Panc1 (cell line): ENCODE measurements around the gene GABRG3. TPM values are rescaled to one million over a fixed set of nuclear protein-coding genes. Genes with fewer than 3 reads are reported as not detected.

Experiments used
- ATAC-seq: fragments of 200-7000 bp; cut with Tn5 transposase; 2 replicates; pipeline ENCODE4 v1.9.1; 2020; ENCODE audit warnings: mild to moderate bottlenecking, moderate library complexity
- BruUV-seq: library from RNA; stranded (reverse); fragments of 400-500 nt; replicated peaks from 2 replicates; lab custom pipeline; 2021; lab: Mats Ljungman, UMichigan
- CTCF ChIA-PET: fragments of 300-600 bp; sonication (Branson Sonifier 250); formaldehyde crosslinking; loops from one replicate; lab custom pipeline; 2022; ENCODE audit warnings: antibody characterized with exemption; lab: Charles Lee
- POLR2A ChIA-PET: fragments of 300-600 bp; sonication (Branson Sonifier 250); formaldehyde crosslinking; loops from one replicate; lab custom pipeline; 2022; ENCODE audit warnings: antibody characterized with exemption; lab: Charles Lee
- DNase-seq: peaks from one replicate; pipeline ENCODE4 v3.0.0-alpha.2; 2010; ENCODE audit warnings: low read depth, low spot score
- H3K27ac ChIP-seq: 2 replicates; pipeline ENCODE4 v1.5.1; 2011; ENCODE audit warnings: mild to moderate bottlenecking, low read length, inconsistent platforms
- H3K27me3 ChIP-seq: fragments of 200-500 bp; sonication (Bioruptor generic); 2 replicates; pipeline ENCODE4 v1.6.0; 2014; ENCODE audit warnings: low read length, inconsistent platforms; ENCODE audit not compliant: control insufficient read depth, insufficient read depth
- H3K36me3 ChIP-seq: fragments of 200-500 bp; sonication (Bioruptor generic); 2 replicates; pipeline ENCODE4 v1.5.1; 2014; ENCODE audit warnings: inconsistent platforms, mild to moderate bottlenecking, low read length, moderate library complexity; ENCODE audit not compliant: control insufficient read depth, insufficient read depth
- H3K4me1 ChIP-seq: 2 replicates; pipeline ENCODE4 v1.5.1; 2011; ENCODE audit warnings: inconsistent platforms, mild to moderate bottlenecking, low read length, moderate library complexity; ENCODE audit not compliant: control insufficient read depth, insufficient read depth
- H3K4me3 ChIP-seq, 2 experiments: 2 replicates each; pipeline ENCODE4 v1.5.1; 2011 to 2012; ENCODE audit warnings: low read depth in 2 of 2, low read length in 2 of 2, mild to moderate bottlenecking in 2 of 2, inconsistent platforms in 1 of 2, moderate library complexity in 1 of 2
- H3K9me3 ChIP-seq: fragments of 200-500 bp; sonication (Bioruptor generic); 2 replicates; pipeline ENCODE4 v1.5.1; 2014; ENCODE audit warnings: low read depth, mild to moderate bottlenecking, inconsistent platforms, low read length, moderate library complexity; ENCODE audit not compliant: control insufficient read depth, insufficient read depth
- CTCF ChIP-seq: fragments of 450-650 bp; IDR thresholded peaks from 2 replicates; pipeline ENCODE4 v1.5.1; 2017; ENCODE audit warnings: mild to moderate bottlenecking
- POLR2AphosphoS5 ChIP-seq: IDR thresholded peaks from 2 replicates; pipeline ENCODE4 v1.6.1; 2012; ENCODE audit warnings: mild to moderate bottlenecking, low read depth, low read length, moderate library complexity
- REST ChIP-seq, 2 experiments: IDR thresholded peaks; 2 replicates each; pipeline ENCODE4 v1.6.1; 2011 to 2012; ENCODE audit warnings: low read depth in 2 of 2, control low read depth in 1 of 2, low read length in 1 of 2, mild to moderate bottlenecking in 1 of 2, moderate library complexity in 1 of 2; ENCODE audit not compliant: insufficient read depth in 1 of 2
- SIN3A ChIP-seq: IDR thresholded peaks from 2 replicates; pipeline ENCODE4 v1.6.1; 2012; ENCODE audit warnings: low read depth, mild to moderate bottlenecking, low read length, moderate library complexity, borderline replicate concordance; ENCODE audit not compliant: insufficient read depth
- TCF7L2 ChIP-seq: IDR thresholded peaks from 2 replicates; pipeline ENCODE4 v1.6.1; 2011; ENCODE audit warnings: mild to moderate bottlenecking, low read depth, low read length, inconsistent platforms
- in situ Hi-C: cut with HindIII; loops from 2 replicates; pipeline ENCODE4 v1.10.0; 2016; ENCODE audit warnings: low sequenced_read_pairs, low pct_unique_long_range_greater_than_20kb
- intact Hi-C: fragments of 100-400 bp; cut with micrococcal nuclease; formaldehyde crosslinking; loops from one replicate; pipeline ENCODE4 v1.10.0; 2022; ENCODE audit not compliant: unreplicated experiment
- total RNA-seq: library from RNA; stranded (reverse); gene quantifications from one replicate; pipeline ENCODE4 v1.2.1, GENCODE V29; 2021; ENCODE audit not compliant: unreplicated experiment

GABRG3 gene
- total RNA-seq, 1 experiment from 2014 or later = not detected

GRCh38 chr15:27336676-27337075 lies 365.7 kb downstream of the GABRG3 start:
- ATAC-seq (no peak), DNase-seq (no peak)
- H3K4me3 ChIP-seq = no peak overlapping the region
- TF ChIP-seq TCF7L2 (no peak), CTCF (no peak), POLR2AphosphoS5 (no peak)
- intact Hi-C loops (no loop called here), in situ Hi-C loops (no loop called here)
- POLR2A ChIA-PET = no interaction called here
- H3K4me1 ChIP-seq = no peaks in the 10 kb centered on the region
- no peaks in the 10 kb centered on the region for H3K27me3 ChIP-seq
- no TSS peak for BruUV-seq
- H3K27ac ChIP-seq = no peak overlapping the region
- H3K9me3 ChIP-seq = 0 out of 2 replicates have a peak, but pooled peaks cover 2% of the 10 kb centered on the region
- no peaks in the 10 kb centered on the region for H3K36me3 ChIP-seq
- CTCF ChIA-PET = no interaction called here

- no peak overlapping the region for H3K27ac ChIP-seq
- 0 out of 2 replicates have a peak, but pooled peaks cover 2% of the 10 kb centered on the region for H3K9me3 ChIP-seq
- H3K27me3 ChIP-seq = no peaks in the 10 kb centered on the region
- H3K4me3 ChIP-seq = no peak overlapping the region
- H3K36me3 ChIP-seq = no peaks in the 10 kb centered on the region
- ATAC-seq = no peak
- no peak for TF ChIP-seq SIN3A
- no peak for TF ChIP-seq CTCF
- TF ChIP-seq TCF7L2 = no peak
- TF ChIP-seq REST (IDR thresholded peaks at IDR 0.05; ENCODE audit: insufficient read depth in 1 of 2, low read depth in 2 of 2, low read length in 1 of 2) = no peak
- TF ChIP-seq POLR2AphosphoS5 = no peak
- intact Hi-C loops = no loop called here
- no peaks in the 10 kb centered on the region for H3K4me1 ChIP-seq
- ChIA-PET POLR2A (no interaction called here), CTCF (no interaction called here)
- no TSS peak for BruUV-seq
- in situ Hi-C loops = no loop called here
- no peak for DNase-seq
Measured at GRCh38 chr15:27339138-27339537, 368.2 kb downstream of the GABRG3 start.
